KMS-11 (cell line): Measurements from ENCODE around the gene KLHL25.

Source experiments
- H2AFZ ChIP-seq: fragments of 200-600 bp; sonication (generic); 2 replicates; pipeline ENCODE4 v1.6.1; 2016; ENCODE audit warnings: antibody characterized with exemption, mixed run types, low read depth
- H3K27ac ChIP-seq: fragments of 200-600 bp; sonication (generic); 2 replicates; pipeline ENCODE4 v1.6.1; 2016; ENCODE audit warnings: mild to moderate bottlenecking, mixed run types
- H3K27me3 ChIP-seq: fragments of 200-600 bp; sonication (generic); 2 replicates; pipeline ENCODE4 v1.6.1; 2017; ENCODE audit warnings: mild to moderate bottlenecking, low read depth, mixed run types, moderate library complexity; ENCODE audit not compliant: insufficient read depth
- H3K36me3 ChIP-seq: fragments of 200-600 bp; sonication (generic); 2 replicates; pipeline ENCODE4 v1.6.1; 2017; ENCODE audit warnings: mild to moderate bottlenecking, mixed run types; ENCODE audit not compliant: insufficient read depth
- H3K4me1 ChIP-seq: fragments of 200-600 bp; sonication (generic); 2 replicates; pipeline ENCODE4 v1.6.1; 2016; ENCODE audit warnings: mild to moderate bottlenecking, low read depth, mixed run types; ENCODE audit not compliant: poor library complexity, severe bottlenecking
- H3K4me2 ChIP-seq: fragments of 200-600 bp; sonication (generic); 2 replicates; pipeline ENCODE4 v1.7.0; 2016; ENCODE audit warnings: mild to moderate bottlenecking, mixed run types
- H3K4me3 ChIP-seq: fragments of 200-600 bp; sonication (generic); IDR thresholded peaks from 2 replicates; pipeline ENCODE4 v1.6.1; 2017; ENCODE audit warnings: low read depth, low read length, mixed read lengths; ENCODE audit not compliant: insufficient read depth
- H3K79me2 ChIP-seq: fragments of 200-600 bp; sonication (generic); 2 replicates; pipeline ENCODE4 v1.6.1; 2016; ENCODE audit warnings: low read depth, mixed run types; ENCODE audit not compliant: insufficient read depth
- H3K9ac ChIP-seq: fragments of 200-600 bp; sonication (generic); 2 replicates; pipeline ENCODE4 v1.6.1; 2016; ENCODE audit warnings: mild to moderate bottlenecking, mixed run types
- H4K20me1 ChIP-seq: fragments of 200-600 bp; sonication (generic); 2 replicates; pipeline ENCODE4 v1.6.1; 2016; ENCODE audit warnings: mild to moderate bottlenecking, mixed run types; ENCODE audit not compliant: insufficient read depth
- CTCF ChIP-seq: fragments of 200-600 bp; sonication (generic); conservative IDR thresholded peaks from 2 replicates; pipeline ENCODE4 v1.6.1; 2017; ENCODE audit warnings: low read depth, mild to moderate bottlenecking, antibody characterized with exemption, low read length, moderate library complexity, mixed read lengths

The KLHL25 gene

GRCh38 chr15:85743392-85744055 lies 51.2 kb downstream of the KLHL25 start:
- no peak overlapping the region for H3K27ac ChIP-seq
- no peaks in the 10 kb centered on the region for H3K79me2 ChIP-seq
- no peak overlapping the region for H3K4me2 ChIP-seq
- no peak overlapping the region for H3K9ac ChIP-seq
- no peak overlapping the region for H3K4me3 ChIP-seq
- no peaks in the 10 kb centered on the region for H3K27me3 ChIP-seq
- H4K20me1 ChIP-seq, result no peaks in the 10 kb centered on the region
- no peaks in the 10 kb centered on the region for H3K36me3 ChIP-seq
- no peak overlapping the region for H2AFZ ChIP-seq
- no peak for TF ChIP-seq CTCF
- no peaks in the 10 kb centered on the region for H3K4me1 ChIP-seq

- no peaks in the 10 kb centered on the region for H4K20me1 ChIP-seq
- no peak overlapping the region for H3K9ac ChIP-seq
- H3K4me2 ChIP-seq, result no peak overlapping the region
- no peaks in the 10 kb centered on the region for H3K4me1 ChIP-seq
- no peak overlapping the region for H2AFZ ChIP-seq
- no peak for TF ChIP-seq CTCF
- no peaks in the 10 kb centered on the region for H3K36me3 ChIP-seq
- no peak overlapping the region for H3K4me3 ChIP-seq
- H3K27ac ChIP-seq, result no peak overlapping the region
- no peaks in the 10 kb centered on the region for H3K79me2 ChIP-seq
- no peaks in the 10 kb centered on the region for H3K27me3 ChIP-seq
Measured at GRCh38 chr15:85742186-85742821, 52.4 kb downstream of the KLHL25 start.

GRCh38 chr15:85741662-85742061 lies 53.1 kb downstream of the KLHL25 start:
- TF ChIP-seq CTCF, result no peak
- Histone ChIP-seq H3K27me3 (no peaks in the 10 kb centered on the region), H3K9ac (no peak overlapping the region), H3K27ac (no peak overlapping the region), H3K4me2 (no peak overlapping the region), H3K4me3 (no peak overlapping the region), H3K4me1 (no peaks in the 10 kb centered on the region), H4K20me1 (no peaks in the 10 kb centered on the region), H3K79me2 (no peaks in the 10 kb centered on the region), H3K36me3 (no peaks in the 10 kb centered on the region), H2AFZ (no peak overlapping the region)

- Histone ChIP-seq H4K20me1 (no peaks in the 10 kb centered on the region), H3K4me1 (no peaks in the 10 kb centered on the region), H3K27ac (no peak overlapping the region), H3K36me3 (no peaks in the 10 kb centered on the region), H3K4me3 (no peak overlapping the region), H2AFZ (no peak overlapping the region), H3K9ac (no peak overlapping the region), H3K79me2 (no peaks in the 10 kb centered on the region), H3K4me2 (no peak overlapping the region), H3K27me3 (no peaks in the 10 kb centered on the region)
- TF ChIP-seq CTCF, result no peak
Measured at GRCh38 chr15:85741021-85741421, 53.7 kb downstream of the KLHL25 start.
